DND-41 (cell line): ENCODE data around the gene CCDC97.

Experiments used
- ATAC-seq: fragments of 200-7000 bp; cut with Tn5 transposase; 3 replicates; pipeline ENCODE4 v1.9.1; 2021; ENCODE audit warnings: low read depth; ENCODE audit not compliant: insufficient read depth
- DNase-seq: peaks from one replicate; pipeline ENCODE4 v3.0.0-alpha.2; 2020
- H2AFZ ChIP-seq: 2 replicates; pipeline ENCODE4 v1.6.0; 2012; ENCODE audit warnings: low read depth, low read length
- H3K27ac ChIP-seq: 2 replicates; pipeline ENCODE4 v1.5.1; 2012; ENCODE audit warnings: low read length, inconsistent platforms
- H3K27me3 ChIP-seq: fragments of 200-600 bp; sonication (generic); 2 replicates; pipeline ENCODE4 v1.6.0; 2012; ENCODE audit warnings: low read length, mild to moderate bottlenecking, inconsistent platforms; ENCODE audit not compliant: insufficient read depth, poor library complexity
- H3K36me3 ChIP-seq: 2 replicates; pipeline ENCODE4 v1.5.1; 2012; ENCODE audit warnings: low read length, inconsistent platforms; ENCODE audit not compliant: insufficient read depth
- H3K4me1 ChIP-seq: 2 replicates; pipeline ENCODE4 v1.5.1; 2012; ENCODE audit warnings: mild to moderate bottlenecking, low read length; ENCODE audit not compliant: insufficient read depth
- H3K4me2 ChIP-seq: 2 replicates; pipeline ENCODE4 v1.6.0; 2012; ENCODE audit warnings: mild to moderate bottlenecking, moderate library complexity, low read length, inconsistent platforms; ENCODE audit not compliant: insufficient read depth
- H3K4me3 ChIP-seq, 2 experiments: fragments of 200-600 bp in 1 of 2; shearing (Covaris generic) in 1 of 2; 2 replicates each; pipeline ENCODE4 v1.5.1; 2012 to 2016; ENCODE audit warnings: inconsistent platforms in 2 of 2, low read length in 2 of 2, mild to moderate bottlenecking in 2 of 2, low read depth in 1 of 2, moderate library complexity in 1 of 2
- H3K79me2 ChIP-seq: 2 replicates; pipeline ENCODE4 v1.6.0; 2012; ENCODE audit warnings: low read length, inconsistent platforms; ENCODE audit not compliant: insufficient read depth
- H3K9ac ChIP-seq: 2 replicates; pipeline ENCODE4 v1.6.0; 2012; ENCODE audit warnings: low read depth, mild to moderate bottlenecking, inconsistent platforms, low read length, moderate library complexity
- H3K9me3 ChIP-seq: 2 replicates; pipeline ENCODE4 v1.5.1; 2012; ENCODE audit warnings: low read length, moderate library complexity, mild to moderate bottlenecking, inconsistent platforms; ENCODE audit not compliant: insufficient read depth, severe bottlenecking
- H4K20me1 ChIP-seq: 2 replicates; pipeline ENCODE4 v1.6.0; 2012; ENCODE audit warnings: low read length; ENCODE audit not compliant: insufficient read depth
- EZH2 ChIP-seq: IDR thresholded peaks from 3 replicates; pipeline ENCODE4 v1.6.1; 2012; ENCODE audit warnings: borderline replicate concordance, low read depth, mild to moderate bottlenecking, moderate library complexity, low read length, inconsistent platforms; ENCODE audit not compliant: severe bottlenecking
- TF ChIP-seq, protein P1 (sequence below): IDR thresholded peaks from 2 replicates; pipeline ENCODE4 v1.5.1; 2012; ENCODE audit warnings: borderline replicate concordance, low read length, moderate library complexity, mild to moderate bottlenecking; ENCODE audit not compliant: poor library complexity, severe bottlenecking; ENCODE audit errors: extremely low read depth

The CCDC97 gene

DNA sequence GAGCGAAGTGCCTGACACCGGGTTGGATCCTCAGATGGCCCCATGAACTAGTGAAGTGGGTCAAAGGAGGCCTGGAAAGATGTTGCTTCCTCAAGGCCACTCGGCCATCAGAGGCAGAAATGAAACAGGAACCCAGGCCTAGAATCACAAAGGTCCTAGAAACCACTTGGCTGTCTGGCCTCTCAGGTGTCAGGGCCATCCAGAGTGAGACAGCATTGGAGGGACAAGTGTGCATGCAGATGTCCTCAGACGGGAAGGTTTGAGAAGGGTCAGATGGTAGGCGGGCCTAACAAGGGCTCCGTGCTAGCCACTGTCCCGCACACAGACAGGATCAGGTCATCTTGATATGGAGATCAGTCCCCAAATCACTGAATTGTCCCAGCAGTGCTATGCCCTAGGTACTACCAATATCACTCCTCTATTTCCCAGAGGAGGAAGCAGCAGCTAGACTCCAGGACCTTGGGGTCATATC, 14.3 kb downstream of the CCDC97 start:
- Histone ChIP-seq H3K4me2 (no peak overlapping the region), H3K9ac (no peak overlapping the region), H3K4me1 (no peaks in the 10 kb centered on the region), H3K27ac (no peak overlapping the region), H3K27me3 (no peaks in the 10 kb centered on the region), H2AFZ (no peak overlapping the region), H3K36me3 (peaks cover 94% of the 10 kb centered on the region), H3K9me3 (no peaks in the 10 kb centered on the region), H3K79me2 (peaks cover 18% of the 10 kb centered on the region), H4K20me1 (peaks cover 71% of the 10 kb centered on the region), H3K4me3 (no peak overlapping the region)
- DNase-seq: no peak
- ATAC-seq: no peak
- no peak for TF ChIP-seq EZH2
- TF ChIP-seq, protein P1, sequence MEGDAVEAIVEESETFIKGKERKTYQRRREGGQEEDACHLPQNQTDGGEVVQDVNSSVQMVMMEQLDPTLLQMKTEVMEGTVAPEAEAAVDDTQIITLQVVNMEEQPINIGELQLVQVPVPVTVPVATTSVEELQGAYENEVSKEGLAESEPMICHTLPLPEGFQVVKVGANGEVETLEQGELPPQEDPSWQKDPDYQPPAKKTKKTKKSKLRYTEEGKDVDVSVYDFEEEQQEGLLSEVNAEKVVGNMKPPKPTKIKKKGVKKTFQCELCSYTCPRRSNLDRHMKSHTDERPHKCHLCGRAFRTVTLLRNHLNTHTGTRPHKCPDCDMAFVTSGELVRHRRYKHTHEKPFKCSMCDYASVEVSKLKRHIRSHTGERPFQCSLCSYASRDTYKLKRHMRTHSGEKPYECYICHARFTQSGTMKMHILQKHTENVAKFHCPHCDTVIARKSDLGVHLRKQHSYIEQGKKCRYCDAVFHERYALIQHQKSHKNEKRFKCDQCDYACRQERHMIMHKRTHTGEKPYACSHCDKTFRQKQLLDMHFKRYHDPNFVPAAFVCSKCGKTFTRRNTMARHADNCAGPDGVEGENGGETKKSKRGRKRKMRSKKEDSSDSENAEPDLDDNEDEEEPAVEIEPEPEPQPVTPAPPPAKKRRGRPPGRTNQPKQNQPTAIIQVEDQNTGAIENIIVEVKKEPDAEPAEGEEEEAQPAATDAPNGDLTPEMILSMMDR: no peak

- TF ChIP-seq, protein P1: no peak
- no peak for TF ChIP-seq EZH2
- no peak overlapping the region for H3K9ac ChIP-seq
- no peak overlapping the region for H3K4me3 ChIP-seq
- no peak for ATAC-seq
- no peak overlapping the region for H3K4me2 ChIP-seq
- H3K4me1 ChIP-seq: no peaks in the 10 kb centered on the region
- H4K20me1 ChIP-seq: peaks cover 63% of the 10 kb centered on the region
- no peak overlapping the region for H2AFZ ChIP-seq
- no peaks in the 10 kb centered on the region for H3K9me3 ChIP-seq
- H3K27me3 ChIP-seq: no peaks in the 10 kb centered on the region
- H3K79me2 ChIP-seq: peaks cover 18% of the 10 kb centered on the region
- H3K27ac ChIP-seq: no peak overlapping the region
- no peak for DNase-seq
- H3K36me3 ChIP-seq: peaks cover 89% of the 10 kb centered on the region
Observed at GRCh38 chr19:41324921-41325639, 15.1 kb downstream of the CCDC97 start.

- H4K20me1 ChIP-seq: peaks cover 62% of the 10 kb centered on the region
- no peak for TF ChIP-seq EZH2
- TF ChIP-seq, protein P1: no peak
- DNase-seq (no peak), ATAC-seq (no peak)
- H3K9me3 ChIP-seq: no peaks in the 10 kb centered on the region
- no peaks in the 10 kb centered on the region for H3K4me1 ChIP-seq
- H3K4me2 ChIP-seq: no peak overlapping the region
- H3K4me3 ChIP-seq: no peak overlapping the region
- H3K36me3 ChIP-seq: peaks cover 89% of the 10 kb centered on the region
- no peak overlapping the region for H2AFZ ChIP-seq
- H3K9ac ChIP-seq: no peak overlapping the region
- peaks cover 20% of the 10 kb centered on the region for H3K79me2 ChIP-seq
- H3K27ac ChIP-seq: no peak overlapping the region
- no peaks in the 10 kb centered on the region for H3K27me3 ChIP-seq
Observed at GRCh38 chr19:41325640-41325946, 15.6 kb downstream of the CCDC97 start.
